ENCODE results near the gene FAM210A. TPM values are rescaled to one million over a fixed set of nuclear protein-coding genes. Genes with fewer than 3 reads are reported as not detected.
A peak's percentile ranks its signal among the peaks of the same experiment; 100 is the strongest.

Gene FAM210A
- polyA plus RNA-seq, 1 donor (not counting 4 experiments of a cell fraction or from before 2014, with no cell fraction given) = 31.7 TPM

GRCh38 chr18:13712400-13713131 is 13.8 kb downstream of the FAM210A start:
- no peaks in the 10 kb centered on the region for H4K20me1 ChIP-seq (ENCODE audit: control insufficient read depth, extremely low read depth, insufficient read depth, low read length)
- H3K9ac ChIP-seq (ENCODE audit: control insufficient read depth, extremely low read depth, insufficient read depth, low read length) = no peak overlapping the region
- dilution Hi-C loops (cut with MboI; ENCODE audit: extremely low pct_ligation_motif_present, low sequenced_read_pairs) = no loop called here

GRCh38 chr18:13710414-13710831 is 15.9 kb downstream of the FAM210A start:
- dilution Hi-C loops (cut with MboI; ENCODE audit: extremely low pct_ligation_motif_present, low sequenced_read_pairs) = no loop called here
- H3K4me2 ChIP-seq (ENCODE audit: control insufficient read depth, extremely low read depth, insufficient read depth, low read depth, low read length) = no peak overlapping the region
- H3K27ac ChIP-seq (ENCODE audit: control insufficient read depth, insufficient read depth, low read length) = peak overlapping the region; percentile 74
- no peak overlapping the region for H2AFZ ChIP-seq (ENCODE audit: control insufficient read depth, low read length)
- no peak overlapping the region for H3K4me3 ChIP-seq (ENCODE audit: control insufficient read depth in 2 of 3, extremely low read depth in 1 of 3, insufficient read depth in 2 of 3, low read depth in 1 of 3, low read length in 3 of 3)
- H3K4me1 ChIP-seq (ENCODE audit: control insufficient read depth, extremely low read depth, insufficient read depth, low read length) = peaks cover 4% of the 10 kb centered on the region
- no peaks in the 10 kb centered on the region for H3K27me3 ChIP-seq (ENCODE audit: control insufficient read depth, extremely low read depth, insufficient read depth, low read length)
- no peaks in the 10 kb centered on the region for H3K36me3 ChIP-seq (ENCODE audit: control insufficient read depth in 2 of 2, extremely low read depth in 1 of 2, insufficient read depth in 2 of 2, low read length in 2 of 2)
- no peaks in the 10 kb centered on the region for H3K9me3 ChIP-seq (ENCODE audit: control insufficient read depth, low read depth, low read length)
- peaks cover 96% of the 10 kb centered on the region for H3K79me2 ChIP-seq (ENCODE audit: control insufficient read depth, insufficient read depth, low read length)
- DNase-seq (ENCODE audit: low read depth, low spot score) (peak; percentile 80), FAIRE-seq (peak; percentile 49)
- no peaks in the 10 kb centered on the region for H4K20me1 ChIP-seq (ENCODE audit: control insufficient read depth, extremely low read depth, insufficient read depth, low read length)
- TF ChIP-seq EZH2 (IDR thresholded peaks at IDR 0.05; ENCODE audit: low read length) = no peak
- TF ChIP-seq, protein P1, sequence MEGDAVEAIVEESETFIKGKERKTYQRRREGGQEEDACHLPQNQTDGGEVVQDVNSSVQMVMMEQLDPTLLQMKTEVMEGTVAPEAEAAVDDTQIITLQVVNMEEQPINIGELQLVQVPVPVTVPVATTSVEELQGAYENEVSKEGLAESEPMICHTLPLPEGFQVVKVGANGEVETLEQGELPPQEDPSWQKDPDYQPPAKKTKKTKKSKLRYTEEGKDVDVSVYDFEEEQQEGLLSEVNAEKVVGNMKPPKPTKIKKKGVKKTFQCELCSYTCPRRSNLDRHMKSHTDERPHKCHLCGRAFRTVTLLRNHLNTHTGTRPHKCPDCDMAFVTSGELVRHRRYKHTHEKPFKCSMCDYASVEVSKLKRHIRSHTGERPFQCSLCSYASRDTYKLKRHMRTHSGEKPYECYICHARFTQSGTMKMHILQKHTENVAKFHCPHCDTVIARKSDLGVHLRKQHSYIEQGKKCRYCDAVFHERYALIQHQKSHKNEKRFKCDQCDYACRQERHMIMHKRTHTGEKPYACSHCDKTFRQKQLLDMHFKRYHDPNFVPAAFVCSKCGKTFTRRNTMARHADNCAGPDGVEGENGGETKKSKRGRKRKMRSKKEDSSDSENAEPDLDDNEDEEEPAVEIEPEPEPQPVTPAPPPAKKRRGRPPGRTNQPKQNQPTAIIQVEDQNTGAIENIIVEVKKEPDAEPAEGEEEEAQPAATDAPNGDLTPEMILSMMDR (optimal IDR thresholded peaks at IDR 0.05 in 1 of 3, IDR thresholded peaks at IDR 0.05 in 1 of 3, conservative IDR thresholded peaks at IDR 0.05 in 1 of 3; ENCODE audit: extremely low read depth in 1 of 3, insufficient read depth in 2 of 3, low read length in 3 of 3) = no peak
- peak overlapping the region; percentile 18 for H3K9ac ChIP-seq (ENCODE audit: control insufficient read depth, extremely low read depth, insufficient read depth, low read length)
- no peaks in the 10 kb centered on the region for H3K9me1 ChIP-seq (ENCODE audit: control insufficient read depth, extremely low read depth, insufficient read depth, low read length)

More at GRCh38 chr18:13712400-13713131, 13.8 kb downstream of the FAM210A start:
- FAIRE-seq (no peak), DNase-seq (ENCODE audit: low read depth, low spot score) (no peak)
- H3K36me3 ChIP-seq (ENCODE audit: control insufficient read depth in 2 of 2, extremely low read depth in 1 of 2, insufficient read depth in 2 of 2, low read length in 2 of 2) = no peaks in the 10 kb centered on the region
- H3K27ac ChIP-seq (ENCODE audit: control insufficient read depth, insufficient read depth, low read length) = no peak overlapping the region
- H2AFZ ChIP-seq (ENCODE audit: control insufficient read depth, low read length) = no peak overlapping the region
- H3K4me3 ChIP-seq (ENCODE audit: control insufficient read depth in 2 of 3, extremely low read depth in 1 of 3, insufficient read depth in 2 of 3, low read depth in 1 of 3, low read length in 3 of 3) = no peak overlapping the region
- no peaks in the 10 kb centered on the region for H3K27me3 ChIP-seq (ENCODE audit: control insufficient read depth, extremely low read depth, insufficient read depth, low read length)
- no peaks in the 10 kb centered on the region for H3K9me1 ChIP-seq (ENCODE audit: control insufficient read depth, extremely low read depth, insufficient read depth, low read length)
- no peaks in the 10 kb centered on the region for H3K9me3 ChIP-seq (ENCODE audit: control insufficient read depth, low read depth, low read length)
- no peak overlapping the region for H3K4me2 ChIP-seq (ENCODE audit: control insufficient read depth, extremely low read depth, insufficient read depth, low read depth, low read length)
- H3K79me2 ChIP-seq (ENCODE audit: control insufficient read depth, insufficient read depth, low read length) = peaks cover 96% of the 10 kb centered on the region
- no peak for TF ChIP-seq EZH2 (IDR thresholded peaks at IDR 0.05; ENCODE audit: low read length)
- peaks cover 4% of the 10 kb centered on the region for H3K4me1 ChIP-seq (ENCODE audit: control insufficient read depth, extremely low read depth, insufficient read depth, low read length)

All from keratinocyte (primary cell).